Activated CD4-positive, CD25-positive, alpha-beta regulatory T cell treated with anti-CD3 and anti-CD28 coated beads, Interleukin-2, amount 50 U/mL, for 72 hours (primary cell): ENCODE measurements around the gene DSCAM.

Source experiments
- DNase-seq: peaks from one replicate; pipeline ENCODE4 v3.0.0; 2021

Gene DSCAM

DNA sequence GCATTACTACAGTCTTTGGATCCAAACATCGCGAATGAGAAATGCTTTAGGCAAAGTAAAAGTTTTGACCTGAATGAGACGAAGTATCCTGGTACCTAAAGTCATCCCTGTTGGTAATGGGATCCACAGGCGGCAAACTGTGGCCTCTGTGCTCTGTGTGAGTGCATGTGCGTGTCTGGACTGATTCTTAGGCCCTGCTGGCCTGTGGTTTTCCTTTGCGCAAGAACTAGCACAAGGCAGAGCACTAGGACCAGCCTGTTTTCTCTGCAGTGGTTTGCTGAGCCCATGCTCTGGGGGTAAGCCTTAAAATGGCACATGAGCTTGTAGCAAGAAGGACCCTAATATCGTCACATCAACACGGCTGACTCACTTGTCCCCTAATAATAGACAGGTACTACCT lies 251.2 kb downstream of the DSCAM start:
- no peak for DNase-seq

DNA sequence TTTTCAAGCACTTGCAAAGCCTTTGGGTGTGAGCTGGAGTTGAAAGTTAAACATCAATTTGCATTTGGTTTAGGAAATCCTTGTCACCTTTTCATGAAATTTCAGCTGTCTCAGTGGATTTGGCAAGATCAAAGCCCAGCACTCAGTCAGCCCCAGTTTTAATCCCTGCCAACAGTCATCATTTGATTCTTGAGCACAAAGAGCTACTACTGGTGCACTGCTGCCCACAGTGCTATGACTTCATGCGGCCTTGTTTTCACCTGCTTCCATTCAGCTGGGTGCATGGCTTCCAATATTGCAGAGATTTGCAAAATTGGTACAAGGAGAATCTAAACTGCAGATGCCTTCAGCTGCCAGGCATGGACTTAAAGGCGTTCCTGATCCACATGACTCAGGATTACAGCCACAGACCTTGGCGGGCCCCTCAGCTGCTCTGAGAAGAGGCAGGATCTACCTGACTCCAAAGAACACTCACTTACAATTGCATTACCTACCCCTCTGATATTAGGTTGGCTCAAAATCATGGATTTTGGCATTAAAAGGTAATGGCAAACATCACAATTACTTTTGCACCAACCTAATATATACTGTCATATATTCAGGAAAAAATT lies 259.1 kb downstream of the DSCAM start:
- no peak for DNase-seq

DNA sequence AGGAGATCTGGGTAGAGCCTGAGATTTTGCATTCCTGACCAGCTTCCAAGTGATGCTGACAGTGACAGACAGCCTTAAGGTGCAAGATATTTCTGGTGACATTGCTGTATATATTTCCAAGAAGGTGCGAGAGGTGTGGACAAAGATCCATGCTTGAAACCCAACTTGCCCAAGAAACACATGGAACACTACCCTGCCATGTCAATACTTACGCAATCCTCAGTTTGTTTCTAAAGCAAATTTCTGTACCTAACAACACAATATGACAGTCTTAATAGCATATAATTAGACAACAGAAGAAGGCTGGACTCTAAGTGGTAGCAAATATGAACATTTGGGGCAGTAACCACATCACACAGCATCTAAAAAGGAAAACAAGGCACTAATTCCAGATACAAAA lies 260.4 kb downstream of the DSCAM start:
- no peak for DNase-seq

DNA sequence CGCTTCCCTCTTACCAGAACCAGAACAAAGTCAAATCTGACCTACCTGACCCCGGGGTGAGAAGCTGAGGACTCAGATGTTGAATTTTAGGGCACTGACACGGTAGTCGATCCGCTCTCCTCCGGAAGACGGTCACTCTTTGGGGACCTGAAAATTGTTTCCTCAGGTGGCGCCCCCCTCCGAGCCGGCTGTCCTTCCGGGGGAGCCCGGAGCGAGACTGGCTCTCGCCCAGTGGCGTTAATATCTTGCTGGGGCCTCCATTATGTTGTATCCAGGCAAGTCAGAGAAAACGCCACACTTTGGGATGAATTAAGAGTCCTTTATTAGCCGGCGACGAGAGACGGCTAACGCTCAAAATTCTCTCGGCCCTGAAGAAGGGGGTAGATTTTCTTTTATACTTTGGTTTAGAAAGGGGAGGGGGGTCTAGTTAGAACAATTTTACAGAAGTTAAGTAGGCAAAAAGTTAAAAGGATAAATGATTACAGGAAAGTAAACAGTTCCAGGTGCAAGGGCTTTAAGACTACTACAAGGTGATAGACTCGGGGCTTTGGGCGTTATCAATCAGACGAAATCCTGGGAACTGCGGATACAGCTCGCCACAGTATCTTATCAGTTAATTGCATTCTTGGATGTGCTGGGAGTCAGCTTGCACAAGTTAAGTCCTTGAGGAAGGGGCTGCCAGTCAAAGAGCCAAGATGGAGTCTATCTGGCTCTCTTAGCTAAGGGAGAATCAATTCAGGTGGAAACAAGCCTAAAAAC lies 269.5 kb downstream of the DSCAM start:
- no peak for DNase-seq

DNA sequence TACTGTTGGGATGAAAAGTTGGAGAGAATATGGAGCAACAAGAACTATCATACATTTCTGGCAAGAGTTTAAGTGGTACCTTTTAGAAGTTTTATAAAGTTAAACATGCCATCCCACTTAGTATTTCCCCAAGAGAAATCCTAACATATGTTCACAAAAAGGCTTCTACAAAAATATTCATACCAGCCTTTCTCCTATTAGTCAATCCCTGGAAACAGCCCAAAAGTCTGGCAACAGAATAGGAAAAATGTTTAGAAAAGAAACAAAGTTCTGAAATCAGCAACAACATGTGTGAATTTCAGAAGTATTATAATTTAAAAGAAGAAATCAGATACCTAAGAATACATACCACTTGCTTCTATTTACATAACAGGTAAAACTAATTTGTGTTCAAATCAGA lies 271.0 kb downstream of the DSCAM start:
- DNase-seq, result no peak

DNA sequence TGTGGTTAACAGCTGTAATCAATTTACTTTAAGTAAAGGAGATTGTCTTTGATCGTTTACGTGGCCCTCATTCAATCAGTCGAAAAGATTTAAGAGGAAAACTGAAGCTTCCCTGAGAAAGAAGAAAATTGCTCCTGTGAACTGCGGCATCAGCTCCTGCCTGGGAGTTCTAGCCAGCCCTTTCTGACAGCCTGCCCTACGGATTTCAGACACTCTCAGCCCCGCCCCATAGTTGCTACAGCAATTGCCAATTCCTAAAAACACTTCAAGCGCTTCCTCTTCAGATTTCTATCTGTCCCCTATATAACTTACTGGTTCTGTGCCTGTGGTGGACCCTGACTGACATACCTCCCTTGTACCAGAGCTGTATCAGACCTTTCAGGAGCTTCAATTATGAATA lies 277.6 kb downstream of the DSCAM start:
- no peak for DNase-seq

DNA sequence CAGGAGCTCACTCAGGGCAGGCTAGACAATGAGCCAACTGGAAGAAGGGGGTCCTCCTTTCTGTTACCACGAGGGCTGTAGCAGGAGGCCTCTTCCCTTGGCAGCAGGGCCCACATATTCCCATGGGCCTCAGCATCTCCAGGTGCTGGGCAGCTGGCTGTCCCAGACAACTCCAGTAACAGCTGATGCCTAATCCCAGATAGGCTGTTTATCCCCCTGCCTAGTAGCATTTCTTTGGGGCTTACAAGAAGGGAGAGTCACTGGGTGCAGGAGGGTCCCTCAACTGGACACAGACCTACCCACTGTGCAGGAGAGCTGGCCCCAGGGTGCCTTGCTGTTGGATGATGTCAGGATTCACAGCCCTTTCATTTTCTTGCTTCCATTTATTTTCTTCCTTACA lies 278.2 kb downstream of the DSCAM start:
- no peak for DNase-seq

DNA sequence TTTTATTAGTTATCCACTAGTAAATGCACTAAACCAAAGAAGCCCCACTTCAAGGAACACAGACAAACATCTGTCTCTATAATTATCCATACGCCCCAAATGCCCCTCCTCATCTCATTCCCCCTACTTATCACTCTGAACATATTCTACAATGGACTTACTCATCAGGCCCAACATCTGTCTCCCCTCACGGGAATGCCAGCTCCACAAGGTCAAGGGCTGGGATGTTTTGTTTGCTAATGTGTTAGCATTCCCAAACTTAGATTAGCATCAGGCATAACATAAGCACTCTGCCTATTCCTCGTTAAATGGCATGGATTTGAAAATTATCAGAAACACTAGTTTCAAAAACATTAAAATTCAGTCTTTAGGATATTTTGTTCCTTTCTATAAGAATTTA lies 279.5 kb downstream of the DSCAM start:
- no peak for DNase-seq

DNA sequence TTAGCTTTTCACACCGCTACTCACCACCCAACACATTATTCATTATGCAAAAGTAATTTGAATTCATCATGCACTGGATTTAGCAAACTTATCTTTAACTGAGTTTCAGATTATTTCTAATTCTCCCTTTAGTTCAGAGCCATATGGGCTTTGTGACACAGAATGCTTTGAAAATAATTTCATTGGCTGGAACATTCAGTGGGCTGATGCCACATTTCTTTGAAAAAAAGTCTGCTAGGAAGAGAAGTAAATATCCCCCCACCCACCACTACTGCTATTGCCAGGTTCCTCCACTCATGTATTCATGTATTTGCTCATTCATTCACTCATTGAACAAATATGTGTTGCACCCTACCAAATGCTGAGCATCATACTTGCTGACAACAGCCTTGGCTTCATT lies 280.5 kb downstream of the DSCAM start:
- no peak for DNase-seq

DNA sequence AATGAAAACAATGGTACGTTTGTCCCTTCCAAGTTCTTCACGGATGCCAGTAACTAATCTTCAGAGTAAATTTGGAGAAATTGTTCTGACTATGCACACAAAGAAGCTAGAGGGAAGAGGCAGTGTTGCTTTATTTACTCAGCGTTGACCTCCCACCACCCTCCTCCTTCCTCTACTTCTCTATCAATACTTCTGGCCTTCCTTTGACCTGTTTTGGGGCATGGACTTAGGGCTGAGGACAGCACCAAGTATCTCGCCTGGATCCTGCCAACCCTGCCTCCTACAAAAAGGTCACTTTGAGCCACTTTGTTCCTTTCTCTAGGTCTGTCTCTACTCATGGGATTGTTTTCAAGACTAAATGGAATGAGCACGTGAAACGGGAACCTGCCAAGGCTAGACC lies 282.6 kb downstream of the DSCAM start:
- no peak for DNase-seq

DNA sequence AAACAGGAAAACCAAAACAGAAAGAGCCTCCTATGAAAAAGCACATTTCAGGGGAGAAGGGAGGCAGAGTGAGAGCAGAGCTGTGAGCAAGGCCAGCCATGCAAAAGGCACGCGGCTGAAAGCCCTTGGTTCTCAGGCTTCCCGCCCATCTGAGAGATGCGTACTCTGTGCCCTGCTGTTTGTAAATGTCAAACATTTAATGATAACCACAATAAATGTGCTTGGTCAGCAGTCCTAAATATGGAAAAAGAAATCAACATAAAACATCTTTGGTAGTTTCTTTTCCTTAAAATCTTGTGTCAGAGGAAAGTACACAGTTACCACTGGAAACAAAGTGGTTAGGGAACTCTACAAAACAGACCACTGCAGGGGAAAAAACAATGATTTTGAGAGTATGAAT lies 283.1 kb downstream of the DSCAM start:
- no peak for DNase-seq

DNA sequence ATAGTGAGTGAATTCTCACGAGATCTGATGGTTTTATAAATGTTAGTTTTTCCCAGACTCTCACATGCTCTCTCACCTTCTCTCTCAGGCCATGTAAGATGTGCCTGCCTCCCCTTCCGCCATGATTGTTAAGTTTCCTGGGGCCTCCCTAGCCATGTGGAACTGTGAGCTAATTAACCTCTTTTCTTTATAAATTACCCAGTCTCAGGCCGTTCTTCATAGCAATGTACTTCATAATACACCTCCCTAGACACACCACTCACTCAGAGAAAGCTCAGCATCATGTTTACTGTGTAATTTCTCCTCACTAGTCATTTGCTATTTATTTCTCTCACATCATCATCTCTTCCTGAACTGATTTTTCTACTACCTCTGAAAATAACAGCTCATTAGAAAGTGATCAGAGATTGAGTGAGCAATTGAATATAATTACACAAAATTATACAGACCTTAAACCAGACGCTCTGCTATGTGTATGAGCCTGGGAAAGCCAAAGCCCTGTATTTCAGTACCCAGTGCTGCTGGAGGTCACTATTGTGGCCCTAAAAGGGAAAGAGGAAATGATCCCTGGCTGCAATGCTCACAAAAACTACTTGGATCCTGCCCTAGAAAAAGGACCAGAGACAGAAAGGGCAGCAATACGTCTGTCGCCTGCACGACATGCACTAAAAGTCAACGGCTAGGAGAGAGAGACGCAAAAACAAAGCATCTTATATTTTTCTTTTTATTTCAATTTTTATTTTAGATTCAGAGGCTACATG lies 284.5 kb downstream of the DSCAM start:
- DNase-seq, result no peak

DNA sequence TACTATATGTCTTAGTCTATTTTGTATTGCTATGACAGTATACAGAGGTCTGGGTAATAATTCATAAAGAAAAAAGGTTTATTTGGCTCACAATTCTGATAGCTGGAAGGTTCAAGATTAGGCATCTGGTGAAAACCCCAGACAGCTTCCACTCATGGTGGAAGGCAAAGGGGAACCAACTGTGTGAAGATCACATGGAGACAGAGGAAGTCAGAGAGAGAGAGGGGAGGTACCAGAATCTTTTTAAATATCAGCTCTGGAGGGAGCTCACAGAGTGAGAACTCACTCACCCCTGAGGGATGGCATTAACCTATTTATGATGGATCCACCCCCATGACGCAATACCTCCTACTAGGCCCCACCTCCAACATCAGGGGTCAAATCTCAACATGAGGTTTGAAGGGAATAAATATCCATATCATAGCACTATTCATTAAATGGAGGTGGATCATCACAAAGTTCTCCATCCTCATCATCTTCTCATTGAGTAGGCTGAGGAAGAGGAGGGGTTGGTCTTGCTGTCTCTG lies 290.5 kb downstream of the DSCAM start:
- no peak for DNase-seq

DNA sequence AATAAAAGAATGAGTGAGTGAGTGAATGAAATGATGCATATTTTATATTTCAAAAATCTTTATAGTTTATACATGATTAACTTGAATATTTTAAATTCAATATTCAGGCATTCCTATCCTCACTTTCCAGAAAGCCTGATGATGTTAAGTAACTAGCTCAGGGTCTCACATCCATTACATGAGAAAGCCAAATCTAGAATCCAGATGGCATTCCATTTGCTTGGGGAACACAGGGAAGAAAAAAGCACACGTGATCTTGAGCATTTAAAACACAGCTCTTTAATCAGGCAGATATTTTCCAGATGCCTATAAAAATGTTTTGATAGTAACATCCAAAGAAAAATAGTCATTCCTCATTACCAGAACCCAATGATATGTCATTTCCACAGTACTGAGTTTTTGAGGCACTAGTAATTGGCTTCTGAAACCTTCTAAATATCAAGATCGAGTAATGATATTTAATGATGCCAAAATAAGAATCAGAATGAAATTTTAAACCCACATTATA lies 291.9 kb downstream of the DSCAM start:
- DNase-seq, result no peak

DNA sequence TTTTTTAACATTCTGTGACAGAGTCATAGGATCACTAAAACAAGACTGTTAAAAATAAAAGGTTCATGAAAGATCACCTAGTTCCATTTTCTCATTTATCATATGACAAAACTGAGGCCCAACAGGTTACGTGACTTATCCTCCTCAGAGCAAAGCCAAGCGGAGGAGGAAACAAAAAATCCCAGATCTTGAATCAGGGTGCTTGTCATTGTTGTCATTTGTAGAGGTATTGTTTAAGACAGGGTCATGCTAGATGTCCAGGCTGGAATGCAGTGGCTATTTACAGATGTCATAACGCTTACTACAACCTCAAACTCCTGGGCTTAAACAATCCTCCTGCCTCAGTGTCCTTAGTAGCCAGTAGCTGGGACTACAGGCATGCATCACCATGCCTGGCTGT lies 293.2 kb downstream of the DSCAM start:
- no peak for DNase-seq

DNA sequence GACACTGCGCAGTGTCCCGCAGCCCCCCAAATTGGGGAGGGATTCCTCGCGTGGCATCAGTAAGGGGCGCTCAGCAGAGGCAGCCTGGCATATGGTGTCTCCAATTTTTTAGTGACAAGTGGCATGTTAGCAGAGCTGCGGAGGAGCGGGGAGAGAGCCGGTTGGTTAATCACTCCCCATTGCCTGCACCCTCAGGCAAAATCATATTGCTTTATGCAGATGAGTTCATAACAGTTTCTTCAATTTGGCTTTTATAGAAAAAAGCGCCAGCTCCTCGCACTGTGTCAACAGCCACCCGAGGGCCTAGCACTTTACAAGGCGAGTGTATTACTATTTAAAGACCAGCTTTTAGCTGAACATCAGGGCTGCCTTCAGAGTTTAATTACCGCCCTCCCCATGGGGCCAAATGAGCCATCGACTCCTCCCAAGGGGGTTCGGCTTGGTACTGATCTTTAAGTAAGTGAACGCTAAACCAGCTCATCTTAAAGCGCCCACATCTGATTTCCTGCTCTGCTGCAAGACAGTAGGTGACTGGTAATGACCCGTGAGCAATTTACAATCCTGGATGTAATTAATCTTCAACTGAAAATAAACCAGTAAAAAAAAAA lies 298.9 kb downstream of the DSCAM start:
- no peak for DNase-seq

DNA sequence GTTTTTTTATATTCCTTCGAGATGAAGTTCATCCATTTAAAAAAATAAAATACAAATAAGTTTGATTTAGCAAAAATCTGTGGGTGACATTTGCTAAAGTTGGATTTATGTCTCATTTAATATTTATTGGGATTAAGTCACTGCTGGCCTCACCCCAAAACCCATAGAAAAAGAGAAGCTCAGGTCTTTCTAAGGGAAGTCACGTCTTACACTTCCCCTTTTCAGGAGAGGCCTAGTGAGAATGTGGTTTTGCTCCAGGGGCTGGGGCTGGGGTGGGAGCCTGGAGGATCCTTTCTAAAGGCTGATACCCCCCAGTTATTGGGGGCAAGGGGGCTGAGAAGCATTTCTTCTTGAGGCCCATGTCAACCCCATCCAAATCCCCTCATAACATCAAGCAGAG lies 300.3 kb downstream of the DSCAM start:
- DNase-seq, result no peak

DNA sequence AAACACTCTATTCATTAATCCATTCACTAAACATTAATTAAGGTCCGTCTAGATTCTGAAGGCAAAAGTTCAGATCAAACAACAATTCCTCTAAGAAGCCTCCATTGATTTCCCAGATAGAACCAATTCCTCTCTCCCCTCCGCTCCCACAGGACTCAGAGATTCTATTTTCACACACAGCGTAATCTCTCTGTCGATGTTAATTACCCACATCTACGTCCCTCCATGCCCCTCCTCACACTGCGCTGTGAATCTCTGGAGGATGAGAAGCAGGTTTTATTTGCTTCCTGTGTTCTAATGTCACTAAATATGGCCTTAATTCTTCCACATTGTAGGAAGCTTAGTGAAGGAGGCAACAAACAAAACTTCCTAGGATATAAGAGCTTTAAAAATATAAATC lies 306.7 kb downstream of the DSCAM start:
- DNase-seq, result no peak

DNA sequence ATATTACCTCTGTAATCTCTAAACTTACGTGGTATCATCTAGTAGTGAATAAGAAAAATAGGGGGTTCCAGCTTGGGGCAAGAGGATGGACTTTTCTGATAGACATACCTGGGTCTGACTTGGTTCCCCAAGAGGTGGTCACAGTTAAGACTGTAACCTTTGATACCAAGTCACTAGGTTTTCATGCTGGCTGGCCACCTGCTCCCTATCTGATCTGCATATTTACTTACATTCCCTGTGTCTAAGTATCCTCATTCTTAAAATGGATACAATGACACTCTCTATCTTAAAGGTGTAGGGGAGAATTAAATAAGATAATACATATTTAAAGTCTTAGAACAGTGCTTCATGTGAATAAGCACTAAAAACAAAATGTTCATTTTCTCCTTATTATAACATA lies 312.1 kb downstream of the DSCAM start:
- DNase-seq, result no peak

DNA sequence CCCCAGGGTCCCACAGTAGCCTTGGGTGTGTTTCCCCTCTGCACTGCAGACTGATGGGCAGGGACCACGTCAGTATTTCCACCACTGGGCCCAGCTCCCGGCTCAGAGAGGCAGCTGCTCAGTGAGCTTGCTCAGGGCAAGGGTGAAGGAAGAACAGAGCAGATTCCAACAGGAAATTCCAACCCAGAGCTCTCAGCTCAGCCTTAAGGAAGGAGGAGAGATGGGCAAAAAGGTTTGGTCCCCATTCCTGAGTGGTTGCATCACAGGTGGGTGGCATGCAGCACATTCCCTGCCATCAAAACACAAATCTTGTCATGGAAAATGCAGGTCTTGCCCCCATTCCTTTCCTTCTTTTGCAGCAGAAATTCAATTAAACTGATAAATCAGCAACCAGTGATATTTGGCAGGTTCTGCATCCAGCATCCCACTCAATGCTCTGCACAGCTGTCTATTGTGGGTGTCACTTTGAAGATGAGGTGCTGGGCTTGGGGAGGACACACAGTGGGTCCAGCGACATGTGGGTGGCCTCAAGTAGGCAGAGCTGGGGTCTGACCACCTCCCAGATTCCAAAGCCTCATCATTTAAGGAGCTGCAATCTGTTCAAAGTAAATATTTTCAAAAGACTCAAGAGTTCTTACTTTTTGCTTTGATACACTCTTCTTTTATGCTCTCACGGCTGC lies 315.4 kb downstream of the DSCAM start:
- DNase-seq, result no peak

DNA sequence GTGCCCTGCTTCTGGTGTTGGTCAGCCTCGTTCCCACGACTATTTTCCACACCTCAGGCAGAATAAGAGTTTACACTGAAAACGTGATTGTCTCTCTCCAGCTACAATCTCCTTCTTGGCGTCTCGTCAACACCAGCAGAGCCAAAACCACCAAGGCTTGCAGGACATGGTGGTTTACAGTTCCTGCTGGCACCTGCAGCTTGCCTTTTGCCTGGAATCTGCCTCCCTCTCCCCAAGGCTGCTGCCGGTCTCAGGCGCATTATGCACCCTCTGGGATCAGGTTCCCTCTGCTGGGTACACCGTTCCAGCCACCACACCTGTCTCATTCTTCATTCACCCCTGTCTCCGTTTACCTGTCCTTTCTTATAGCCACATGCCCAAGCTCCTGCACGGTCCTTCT lies 315.9 kb downstream of the DSCAM start:
- DNase-seq, result no peak

DNA sequence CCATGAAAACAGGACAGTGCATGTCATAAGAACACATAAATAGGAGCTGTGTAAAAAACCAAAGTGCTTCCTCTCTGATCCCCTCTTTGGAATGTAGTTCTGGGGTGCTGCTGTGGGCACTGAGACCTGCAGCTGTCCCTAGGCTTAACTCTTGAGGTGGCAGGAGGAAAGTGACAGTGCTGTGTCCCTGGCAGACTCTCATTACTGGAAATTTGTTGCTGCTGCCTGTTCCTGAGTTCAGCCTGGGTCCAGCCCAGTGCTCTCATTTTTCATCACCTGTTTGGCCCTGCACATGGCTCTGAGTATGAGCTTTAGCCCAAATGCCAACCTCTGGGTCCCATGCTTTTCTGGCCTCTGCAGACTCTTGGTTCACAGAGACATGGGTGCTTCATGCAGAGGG lies 329.3 kb downstream of the DSCAM start:
- no peak for DNase-seq

DNA sequence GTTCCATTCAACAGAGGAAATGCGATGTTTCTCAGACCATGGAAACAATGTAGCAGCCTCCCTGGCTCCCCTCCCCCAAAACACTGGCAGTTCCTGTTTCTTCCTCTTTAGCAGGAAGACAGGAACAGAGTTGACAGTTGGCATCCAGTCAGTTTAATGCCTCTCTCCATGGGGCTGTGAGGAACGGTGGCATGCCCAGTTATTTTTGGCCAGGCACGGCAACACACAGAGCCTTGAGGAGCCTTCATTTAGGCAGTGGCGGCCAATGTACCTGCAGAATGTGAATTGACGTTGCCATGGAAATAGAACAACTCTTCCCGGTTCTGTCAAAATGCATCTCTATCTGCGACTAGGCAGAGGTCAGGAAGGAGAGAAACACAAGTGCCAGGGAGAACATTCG lies 330.6 kb downstream of the DSCAM start:
- DNase-seq, result no peak
